DMS153 treated with DMSO at 0.1 percent for 48 hours (cell line): ENCODE data around the gene TOX3.

Experiments used
- DNase-seq: peaks from one replicate; lab custom pipeline; 2025; ENCODE audit not compliant: unreplicated experiment; lab: John Stamatoyannopoulos, UW

The TOX3 gene

GRCh38 chr16:52494621-52495020 lies 52.3 kb downstream of the TOX3 start:
- no peak for DNase-seq

- no peak for DNase-seq
Observed at GRCh38 chr16:52494145-52494544, 52.8 kb downstream of the TOX3 start.

- DNase-seq = no peak
Observed at GRCh38 chr16:52492789-52493357, 54.1 kb downstream of the TOX3 start.

- no peak for DNase-seq
Observed at GRCh38 chr16:52491216-52491615, 55.7 kb downstream of the TOX3 start.

- no peak for DNase-seq
Observed at GRCh38 chr16:52489894-52490293, 57.0 kb downstream of the TOX3 start.

GRCh38 chr16:52488837-52489289 lies 58.1 kb downstream of the TOX3 start:
- no peak for DNase-seq

GRCh38 chr16:52487849-52488457 lies 59.0 kb downstream of the TOX3 start:
- no peak for DNase-seq

- DNase-seq = no peak
Observed at GRCh38 chr16:52480237-52480636, 66.7 kb downstream of the TOX3 start.

GRCh38 chr16:52476111-52476510 lies 70.8 kb downstream of the TOX3 start:
- no peak for DNase-seq

- no peak for DNase-seq
Observed at GRCh38 chr16:52474679-52475078, 72.3 kb downstream of the TOX3 start.

GRCh38 chr16:52473096-52473495 lies 73.8 kb downstream of the TOX3 start:
- DNase-seq = no peak

GRCh38 chr16:52471650-52472370 lies 75.1 kb downstream of the TOX3 start:
- no peak for DNase-seq

GRCh38 chr16:52470585-52470984 lies 76.4 kb downstream of the TOX3 start:
- peak; percentile 7 for DNase-seq

GRCh38 chr16:52469775-52470174 lies 77.2 kb downstream of the TOX3 start:
- no peak for DNase-seq

- DNase-seq = no peak
Observed at GRCh38 chr16:52469091-52469490, 77.9 kb downstream of the TOX3 start.

GRCh38 chr16:52467753-52468152 lies 79.2 kb downstream of the TOX3 start:
- DNase-seq = no peak

- no peak for DNase-seq
Observed at GRCh38 chr16:52466994-52467393, 79.9 kb downstream of the TOX3 start.

- no peak for DNase-seq
Observed at GRCh38 chr16:52465711-52466267, 81.2 kb downstream of the TOX3 start.

GRCh38 chr16:52463904-52464303 lies 83.0 kb downstream of the TOX3 start:
- no peak for DNase-seq

GRCh38 chr16:52462816-52463215 lies 84.1 kb downstream of the TOX3 start:
- no peak for DNase-seq

GRCh38 chr16:52460639-52461178 lies 86.2 kb downstream of the TOX3 start:
- no peak for DNase-seq

GRCh38 chr16:52456368-52456767 lies 90.6 kb downstream of the TOX3 start:
- DNase-seq = no peak
